Activated CD4-positive, alpha-beta T cell treated with anti-CD3 and anti-CD28 coated beads for 1 hour (primary cell): ENCODE results near the gene LGR6.
A peak's percentile ranks its signal among the peaks of the same experiment; 100 is the strongest.

Experiments
- DNase-seq: peaks from one replicate; pipeline ENCODE4 v3.0.0-alpha.2; 2020

The LGR6 gene

DNA sequence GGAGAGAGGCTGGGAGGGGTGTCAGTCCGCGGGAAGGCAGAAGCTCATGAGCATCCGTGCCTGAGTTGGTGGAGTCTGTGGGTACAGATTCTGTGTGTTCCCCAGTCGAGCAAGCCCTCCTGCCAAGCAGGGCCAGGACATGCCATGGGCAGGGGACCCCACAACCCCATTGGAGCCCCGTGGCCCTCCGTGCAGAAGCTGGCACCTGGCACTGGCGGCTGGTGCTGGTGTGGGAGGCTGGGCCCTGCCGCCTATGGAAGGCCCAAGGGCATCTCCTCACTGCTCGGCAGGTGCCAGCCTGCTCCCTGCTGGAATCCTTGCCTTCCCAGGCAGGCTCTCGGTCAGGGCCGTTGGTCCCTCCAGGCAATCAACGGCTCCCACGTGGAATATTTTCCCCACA is 74.4 kb downstream of the LGR6 start:
- DNase-seq: no peak

DNA sequence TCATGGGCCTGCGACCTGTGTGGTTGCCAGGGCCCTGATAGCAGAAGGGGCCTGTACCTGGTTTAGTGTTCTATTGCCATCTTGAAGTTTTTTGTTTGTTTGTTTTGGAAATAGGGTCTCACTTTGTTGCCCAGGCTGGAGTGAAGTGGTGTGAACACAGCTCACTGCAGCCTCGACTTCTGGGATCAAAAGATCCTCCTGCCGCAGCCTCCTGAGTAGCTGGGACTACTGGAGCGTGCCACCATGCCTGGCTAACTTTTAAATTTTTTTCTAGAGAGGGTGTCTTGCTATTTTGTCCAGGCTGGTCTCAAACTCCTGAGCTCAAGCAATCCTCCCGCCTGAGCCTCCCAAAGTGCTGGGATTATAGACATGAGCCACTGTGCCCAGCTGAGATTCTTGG is 75.2 kb downstream of the LGR6 start:
- DNase-seq: no peak

DNA sequence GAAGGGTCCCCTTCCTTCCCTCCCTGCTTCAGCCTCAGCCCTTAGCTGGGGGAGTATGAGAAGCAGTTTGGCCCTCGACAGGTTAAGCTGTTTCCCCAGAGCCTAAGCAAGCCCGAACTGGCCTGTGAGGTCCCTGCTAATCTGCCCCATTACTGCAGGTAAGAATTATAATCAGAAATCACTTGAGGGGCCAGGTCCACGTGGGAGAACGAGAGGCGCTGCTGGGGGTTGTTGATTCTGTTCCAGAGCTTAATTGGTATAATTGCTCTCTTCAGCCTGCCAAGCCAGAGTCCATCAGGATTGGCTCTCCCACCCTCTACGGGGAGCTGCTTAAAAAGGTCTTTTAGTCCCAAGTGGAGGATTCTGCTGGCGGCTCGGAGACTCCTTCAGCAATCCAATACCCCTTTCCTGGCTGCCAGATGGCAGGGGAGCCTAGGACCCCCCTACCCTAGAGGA is 77.3 kb downstream of the LGR6 start:
- DNase-seq: no peak

DNA sequence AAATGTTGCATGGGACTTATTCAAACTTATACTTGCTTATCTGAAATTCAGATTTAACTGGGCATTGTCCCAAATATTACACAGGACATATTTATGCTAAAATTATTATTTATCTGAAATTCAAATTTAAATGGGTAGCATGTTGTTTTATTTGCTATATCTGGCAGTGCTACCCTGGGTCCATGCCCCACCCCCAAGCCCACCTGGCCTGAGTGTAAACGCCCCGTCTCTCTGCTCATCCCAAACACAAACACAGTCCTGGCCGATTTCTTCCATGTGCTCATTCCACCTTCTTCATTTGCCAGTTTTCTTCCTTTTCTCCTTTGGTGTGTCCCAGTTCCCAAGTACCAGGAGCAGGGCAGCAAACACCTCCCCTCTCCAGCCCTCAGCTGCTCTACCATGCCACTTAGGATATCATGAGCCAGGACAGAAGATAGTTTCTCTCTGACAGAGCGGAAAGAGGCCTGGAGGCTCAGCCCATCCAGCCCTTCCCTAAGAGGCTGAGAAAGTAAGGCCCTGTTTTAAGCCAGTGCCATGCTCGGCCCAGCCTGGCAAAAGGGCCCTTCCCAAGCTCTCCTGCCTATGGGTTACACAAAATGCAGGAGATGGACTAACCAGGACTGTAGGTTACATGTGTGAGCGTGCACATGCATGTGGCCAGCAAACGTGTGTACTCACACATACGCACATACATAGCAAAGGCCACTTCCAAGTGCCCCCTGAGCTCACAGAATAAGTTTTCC is 78.7 kb downstream of the LGR6 start:
- no peak for DNase-seq

DNA sequence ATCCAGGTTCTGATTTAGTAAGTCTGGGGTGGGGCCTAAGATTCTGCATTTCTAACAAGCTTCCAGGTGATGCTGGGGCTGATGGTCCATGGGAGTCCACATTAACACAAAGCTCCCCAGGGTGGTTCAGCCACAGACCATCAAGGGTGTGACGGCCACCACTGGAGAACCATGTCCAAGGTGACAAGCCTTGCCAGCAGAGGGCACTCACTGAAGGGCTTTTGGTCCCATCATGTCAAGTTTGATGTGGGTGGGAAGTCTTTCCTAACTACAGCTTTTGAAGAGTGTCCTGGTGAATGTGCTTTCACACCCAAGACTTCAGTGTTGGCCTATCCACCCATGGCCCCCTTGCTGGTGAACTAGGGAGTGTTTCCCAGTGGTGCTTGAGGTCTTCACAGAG is 81.0 kb downstream of the LGR6 start:
- DNase-seq: peak; percentile 18

DNA sequence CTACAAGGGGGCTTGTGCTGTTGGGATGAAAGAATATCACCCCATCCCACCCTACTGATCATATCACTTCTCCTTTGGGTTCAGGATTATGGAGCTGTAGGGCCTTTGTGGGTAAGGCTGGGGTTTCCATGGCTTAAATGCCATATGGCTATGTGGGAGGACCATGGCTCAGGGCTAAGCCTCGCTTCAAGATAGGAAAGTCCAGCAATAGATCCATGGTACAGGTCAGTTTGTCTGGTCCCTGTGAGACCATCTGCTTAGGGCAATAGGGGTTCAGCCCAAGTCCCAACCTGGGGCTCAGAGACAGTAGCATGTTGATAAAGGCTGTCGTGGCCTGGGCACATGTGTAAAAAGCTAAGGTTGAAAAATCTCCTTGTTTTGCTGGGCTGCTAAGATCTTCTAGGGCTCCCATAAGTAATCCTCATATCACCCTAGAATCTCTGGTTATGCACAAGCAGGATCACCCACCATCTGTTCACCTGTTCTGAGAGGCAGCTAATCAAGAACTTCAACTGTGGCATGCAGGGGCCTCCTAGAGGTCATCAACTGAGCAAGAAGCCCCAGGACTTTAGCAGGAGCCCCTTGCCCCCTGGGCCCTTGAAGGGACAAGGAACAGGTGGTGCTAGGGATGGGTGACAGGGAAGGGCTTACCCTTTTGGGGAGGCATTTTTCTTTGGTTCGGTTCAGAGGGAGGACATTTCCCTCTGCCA is 81.6 kb downstream of the LGR6 start:
- no peak for DNase-seq

DNA sequence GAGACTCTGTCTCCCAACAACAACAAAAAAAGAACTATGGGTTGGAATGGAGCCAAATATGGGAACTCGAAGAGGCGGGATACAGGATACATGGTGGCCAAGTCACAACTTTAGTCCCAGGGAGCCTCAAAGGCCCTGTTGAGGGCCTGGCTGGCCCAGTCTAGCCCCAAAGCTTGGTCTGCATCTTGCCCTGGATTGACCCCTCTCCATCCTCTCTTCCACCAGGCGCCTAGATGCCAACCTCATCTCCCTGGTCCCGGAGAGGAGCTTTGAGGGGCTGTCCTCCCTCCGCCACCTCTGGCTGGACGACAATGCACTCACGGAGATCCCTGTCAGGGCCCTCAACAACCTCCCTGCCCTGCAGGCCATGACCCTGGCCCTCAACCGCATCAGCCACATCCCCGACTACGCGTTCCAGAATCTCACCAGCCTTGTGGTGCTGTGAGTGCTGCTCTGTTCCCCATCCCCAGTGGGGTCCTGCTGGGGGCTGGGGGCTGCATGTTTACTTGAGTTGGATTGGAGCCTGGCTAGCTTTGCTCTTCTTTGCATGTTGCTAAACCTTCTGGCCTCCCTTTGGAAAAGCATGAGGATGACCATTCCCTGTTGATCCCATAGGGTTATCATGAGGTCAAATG is 82.6 kb downstream of the LGR6 start:
- DNase-seq: no peak

DNA sequence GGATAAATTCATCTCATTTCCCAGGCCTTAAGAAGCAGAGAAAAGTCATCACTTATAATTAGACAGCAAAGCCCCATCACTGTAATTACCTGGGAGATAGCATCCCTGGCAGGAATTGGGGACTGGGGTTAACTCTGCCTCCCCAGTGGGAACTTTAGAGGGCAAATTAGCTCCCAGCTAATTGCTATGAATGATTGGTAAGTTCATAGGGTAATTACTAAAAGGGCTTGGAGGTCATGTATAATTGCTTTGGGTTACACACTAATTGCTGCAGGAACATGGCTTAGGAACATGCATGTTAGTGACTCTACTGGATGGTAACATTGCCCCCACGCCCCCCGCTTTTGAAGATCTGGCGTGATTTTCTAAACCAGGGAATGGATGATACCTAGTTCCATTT is 83.3 kb downstream of the LGR6 start:
- no peak for DNase-seq

DNA sequence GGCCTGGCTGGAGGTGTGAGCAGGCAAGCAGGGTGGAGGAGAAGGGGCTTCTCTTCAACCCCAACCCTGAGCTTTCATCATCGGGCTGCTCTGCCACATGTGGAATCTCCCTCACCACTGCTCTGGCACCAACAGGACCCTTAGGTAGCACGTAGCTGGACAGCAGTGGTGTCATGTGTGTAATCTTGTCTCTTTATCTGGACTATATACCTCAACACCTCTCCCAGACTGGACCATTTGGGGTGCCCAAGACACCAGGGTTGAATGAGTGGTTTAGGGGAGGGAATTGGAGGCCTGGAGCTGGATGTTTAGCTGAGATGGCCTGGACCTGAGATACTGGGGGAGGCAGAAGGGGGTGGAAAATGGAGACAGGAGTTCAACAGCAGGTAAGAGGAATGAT is 85.2 kb downstream of the LGR6 start:
- DNase-seq: no peak

DNA sequence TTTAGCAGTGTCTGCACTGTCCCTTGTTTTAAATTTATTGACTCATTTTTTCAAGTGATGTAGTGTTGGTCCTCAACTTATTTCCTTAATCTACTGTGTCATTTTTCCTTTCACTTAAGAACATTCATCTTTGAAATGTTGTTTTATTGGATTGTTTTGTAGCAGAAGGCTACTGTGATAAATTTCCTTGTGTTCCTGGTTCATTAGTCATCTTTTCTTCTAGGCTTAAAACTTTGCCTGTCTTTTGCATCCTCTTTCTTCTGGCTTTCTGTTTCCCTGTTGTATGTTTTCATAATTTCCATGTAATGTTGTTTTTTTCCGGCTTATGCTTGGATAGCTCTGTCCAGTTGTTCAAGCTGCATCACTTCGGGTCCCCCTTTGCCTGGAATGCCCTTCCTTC is 86.2 kb downstream of the LGR6 start:
- DNase-seq: no peak

DNA sequence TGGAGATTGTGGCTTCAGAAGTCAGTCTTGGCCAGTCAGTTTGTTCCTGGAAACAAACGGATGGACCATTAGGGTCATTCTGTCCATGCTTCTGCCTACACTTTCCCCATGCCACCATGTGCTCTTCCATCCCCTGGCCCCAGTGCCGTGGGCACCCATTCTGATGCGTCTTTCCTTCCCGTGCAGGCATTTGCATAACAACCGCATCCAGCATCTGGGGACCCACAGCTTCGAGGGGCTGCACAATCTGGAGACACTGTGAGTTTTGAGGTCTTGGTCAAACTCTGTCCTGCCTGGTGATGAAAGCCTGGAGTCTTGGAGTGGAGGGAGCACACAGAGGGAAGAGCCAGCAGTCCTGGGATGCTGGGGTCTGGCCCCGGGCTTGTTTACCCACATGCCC is 87.0 kb downstream of the LGR6 start:
- no peak for DNase-seq

DNA sequence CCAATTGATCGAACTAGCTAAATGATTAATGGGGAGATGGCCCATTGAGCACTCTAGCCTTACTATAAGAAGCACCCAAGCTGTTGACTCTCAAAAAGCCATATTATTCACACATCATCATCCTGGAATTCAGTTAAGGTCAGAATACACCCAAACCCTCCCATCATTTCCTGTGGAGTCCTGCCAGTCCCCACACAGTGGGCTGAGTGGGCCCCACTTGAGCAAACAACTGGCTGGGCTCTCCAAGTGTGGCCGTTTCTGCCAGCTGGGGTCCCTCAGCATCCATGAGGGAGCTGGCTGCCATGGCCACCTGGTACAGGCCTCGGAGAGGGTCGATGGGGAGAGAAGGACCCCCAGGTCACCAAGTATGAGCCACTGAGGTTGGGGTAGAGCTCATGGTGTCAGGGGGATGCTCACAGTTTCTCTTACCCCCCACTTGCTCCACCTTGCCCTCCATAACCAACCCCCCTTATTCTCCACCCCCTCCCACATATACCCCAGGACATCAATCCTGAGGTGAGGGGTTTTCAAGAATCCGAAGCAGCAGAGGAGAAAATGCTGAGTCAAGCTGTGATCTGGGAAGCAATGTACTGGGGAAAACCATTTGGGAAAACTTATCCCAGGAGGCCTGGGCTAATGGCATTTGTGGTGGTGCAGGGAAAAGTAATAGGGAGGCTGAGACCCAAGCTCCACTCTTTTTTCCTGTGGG is 87.9 kb downstream of the LGR6 start:
- DNase-seq: no peak

DNA sequence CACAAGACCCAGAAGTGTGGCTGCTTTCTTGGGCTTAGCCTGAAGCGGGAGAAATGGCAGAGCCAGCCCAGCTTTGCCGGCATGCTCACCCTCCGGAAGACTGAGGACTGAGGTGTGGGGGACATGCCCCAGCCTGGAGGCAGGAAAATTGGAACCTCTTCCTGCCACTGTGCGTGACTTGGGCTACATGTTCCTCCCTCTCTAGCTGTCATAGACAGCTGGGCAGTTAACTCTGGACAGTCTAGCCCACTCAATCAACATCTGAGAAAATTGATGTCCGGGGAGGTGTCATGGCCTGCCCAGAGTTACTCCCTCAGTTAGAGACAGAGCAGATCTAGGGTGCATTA is 88.4 kb downstream of the LGR6 start:
- no peak for DNase-seq

DNA sequence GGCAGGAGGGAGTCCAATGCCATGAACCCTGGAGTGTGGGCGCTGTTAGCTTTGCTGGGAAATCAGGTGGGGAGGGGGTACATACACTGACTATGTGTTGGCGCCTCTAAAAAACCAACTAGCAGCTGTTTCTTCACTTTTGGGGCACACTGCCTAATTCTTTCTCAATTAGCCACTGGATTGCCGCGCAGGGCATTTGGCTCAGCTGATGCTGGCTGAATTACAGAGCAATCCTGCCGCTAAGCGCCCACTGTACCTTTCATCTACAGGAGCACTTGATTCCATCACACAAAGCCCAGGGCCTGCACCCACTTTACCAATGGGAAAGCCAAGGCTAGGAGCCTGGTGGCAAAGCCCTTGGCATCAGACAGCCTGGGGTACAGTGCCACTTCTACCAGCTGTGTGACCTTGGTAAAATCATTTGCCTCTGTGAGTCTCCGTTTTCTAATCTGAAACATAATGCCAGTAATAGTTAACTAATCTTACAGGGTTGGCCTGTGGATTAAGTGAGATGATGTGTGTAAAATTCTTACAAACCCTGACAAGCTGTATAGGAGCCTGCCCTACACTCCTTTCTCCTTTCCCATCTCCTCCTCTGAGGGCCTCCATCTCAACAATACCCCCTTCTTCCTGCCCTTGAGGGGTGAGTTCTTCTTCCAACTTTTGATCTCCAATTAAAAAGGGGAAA is 89.1 kb downstream of the LGR6 start:
- DNase-seq: no peak

DNA sequence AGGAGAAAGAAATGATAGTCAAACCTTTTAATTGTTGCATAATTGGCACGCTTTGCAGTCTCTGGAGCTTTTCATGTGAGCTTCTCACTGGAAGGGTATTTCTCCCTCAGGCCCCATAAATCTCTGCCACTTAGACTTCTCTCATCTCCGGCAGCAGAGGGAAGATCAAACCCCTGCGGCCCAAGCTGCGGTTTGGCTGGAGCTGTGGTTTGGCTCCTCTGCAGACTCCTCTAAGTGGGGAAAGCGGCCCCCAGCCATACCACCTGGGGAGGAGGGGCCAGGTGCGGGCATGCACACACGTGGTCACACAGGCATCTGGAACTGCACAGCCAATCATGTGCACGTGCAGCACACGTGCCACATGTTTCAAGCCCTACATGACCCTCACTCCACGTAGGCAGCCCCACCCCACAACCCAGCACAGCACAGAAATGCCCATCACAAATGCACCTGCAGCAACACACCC is 89.8 kb downstream of the LGR6 start:
- DNase-seq: no peak

DNA sequence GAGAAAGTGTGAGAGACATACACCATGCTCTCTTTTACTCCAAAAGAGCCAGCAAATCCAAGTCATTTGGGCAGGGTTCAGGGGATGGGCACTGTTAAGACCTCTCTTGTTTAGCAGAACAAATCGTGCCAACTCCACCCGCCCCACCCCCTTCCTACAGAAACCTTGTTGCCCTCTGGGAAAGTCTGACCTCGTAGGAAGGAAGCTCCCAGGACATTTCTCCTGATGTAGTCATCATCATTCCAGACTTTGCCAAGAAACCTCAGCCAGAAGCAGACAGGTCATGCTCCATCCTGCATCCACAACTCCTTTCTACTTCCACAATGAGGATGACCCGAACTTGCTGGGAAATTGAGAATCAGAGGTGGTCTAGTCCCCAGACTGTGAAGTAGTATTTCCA is 90.4 kb downstream of the LGR6 start:
- DNase-seq: no peak

DNA sequence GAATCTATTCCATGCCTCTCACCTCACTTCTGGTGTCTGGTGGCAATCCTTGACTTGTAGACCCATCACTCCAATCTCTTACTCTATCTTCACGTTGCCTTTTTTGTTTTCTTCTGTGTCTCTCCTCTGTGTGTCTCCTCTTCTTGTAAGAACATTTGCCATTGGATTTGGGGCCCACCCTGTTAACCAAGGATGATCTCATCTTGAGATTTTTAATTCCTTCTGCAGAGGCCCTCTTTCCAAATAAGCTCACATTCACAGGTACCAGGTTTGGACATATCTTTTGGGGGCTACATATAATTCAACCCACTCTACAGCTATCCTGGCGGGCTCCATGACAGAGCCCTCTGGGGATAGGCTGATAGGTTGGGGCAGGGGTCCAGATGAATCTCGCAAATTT is 92.3 kb downstream of the LGR6 start:
- no peak for DNase-seq

DNA sequence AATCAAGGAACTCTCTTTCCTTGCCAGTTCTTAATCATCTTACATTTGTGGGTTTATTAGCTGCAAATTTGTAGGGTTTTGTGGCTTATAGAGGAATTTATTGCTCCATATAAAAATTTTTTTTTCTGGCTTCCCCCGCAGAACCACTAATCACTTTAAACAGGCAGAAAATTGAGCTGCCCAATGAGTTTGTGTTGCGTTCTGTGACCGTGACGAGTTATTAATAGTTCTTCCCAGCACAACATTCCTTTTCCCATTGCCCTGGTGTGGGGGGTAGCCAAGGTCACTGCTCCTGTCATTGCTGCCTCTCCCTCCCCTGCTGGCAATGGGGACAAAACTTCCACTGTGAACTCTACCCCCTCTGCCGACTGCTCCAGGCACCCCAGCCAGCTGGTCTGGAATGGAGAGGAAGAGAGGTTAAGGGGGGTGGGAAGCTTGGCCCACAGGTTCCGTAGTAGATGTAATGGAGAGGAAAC is 93.1 kb downstream of the LGR6 start:
- DNase-seq: no peak

DNA sequence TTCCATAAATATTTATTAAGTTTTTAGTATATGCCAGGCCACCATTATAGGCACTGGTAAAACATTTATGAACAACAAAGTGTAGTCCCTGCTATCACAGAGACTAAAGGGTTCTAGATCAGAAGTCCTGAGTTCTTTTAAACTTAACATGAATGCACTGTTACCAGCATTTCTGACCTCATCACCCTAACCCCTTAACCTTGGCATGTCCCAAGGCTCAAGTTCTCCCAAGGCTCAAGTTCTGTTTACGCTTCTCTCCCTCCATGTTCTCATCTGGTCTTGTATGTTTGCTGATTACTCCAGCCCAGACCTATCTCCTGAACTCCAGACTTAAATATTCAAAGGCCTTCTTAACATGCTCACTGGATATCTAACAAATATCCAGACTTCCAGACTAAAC is 93.6 kb downstream of the LGR6 start:
- DNase-seq: no peak

DNA sequence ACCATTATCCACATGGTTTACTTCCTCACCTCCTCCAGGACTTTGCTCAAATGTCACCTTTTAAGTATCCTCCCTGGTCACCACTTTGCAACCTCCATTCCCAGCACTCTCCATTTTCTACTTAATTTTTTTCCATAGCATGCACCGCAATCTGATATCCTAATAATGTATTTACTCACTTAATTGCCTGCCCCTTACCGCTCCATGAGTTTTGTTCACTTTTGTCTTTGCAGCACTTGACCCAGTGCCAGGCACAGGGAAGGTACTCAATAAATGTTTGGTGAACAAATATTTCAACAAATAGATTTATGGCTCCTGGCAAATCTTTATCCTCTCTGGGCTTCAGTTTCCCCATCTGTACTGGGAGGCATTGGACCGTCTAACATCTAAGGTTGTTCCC is 94.6 kb downstream of the LGR6 start:
- DNase-seq: no peak

DNA sequence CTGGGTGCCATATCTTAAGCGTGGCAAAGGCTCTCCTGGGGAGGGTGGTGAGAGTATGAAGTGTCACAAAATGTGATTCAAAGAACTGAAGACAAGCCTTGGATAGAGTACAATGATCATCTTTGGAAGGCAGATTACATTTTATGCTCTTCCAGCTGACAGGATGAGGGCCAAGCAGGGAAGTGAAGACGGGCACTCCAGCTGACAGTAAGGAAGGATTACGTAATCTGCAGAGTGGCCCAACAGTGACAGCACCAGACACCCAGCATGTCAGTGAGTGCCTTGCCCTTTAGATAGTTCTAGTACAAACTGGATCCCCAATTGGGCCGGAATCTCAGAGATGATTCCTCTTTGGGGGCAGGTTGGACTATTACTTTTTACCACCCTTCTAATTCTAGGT is 95.4 kb downstream of the LGR6 start:
- DNase-seq: no peak

DNA sequence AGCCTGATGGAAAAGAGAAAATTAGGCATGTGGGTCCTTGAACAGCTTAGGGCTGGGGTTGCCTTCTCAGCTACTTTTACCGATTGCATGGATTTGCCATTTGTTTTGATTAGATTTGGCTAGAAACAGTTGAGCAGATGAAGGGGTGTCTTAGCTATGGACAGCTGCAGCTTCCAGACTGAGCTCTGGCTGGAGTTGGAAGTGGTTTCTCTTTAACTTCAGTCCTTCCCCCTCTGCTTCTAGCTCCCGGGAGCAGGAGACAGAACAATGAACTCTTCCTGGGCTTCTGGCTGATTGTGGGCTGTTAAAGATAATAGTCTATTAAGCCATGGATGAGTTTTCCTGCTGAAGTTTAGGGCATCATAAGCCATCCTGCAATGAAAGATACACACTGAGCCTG is 97.4 kb downstream of the LGR6 start:
- no peak for DNase-seq
